B cell (primary cell): ENCODE data around the gene TTLL11. TPM values are rescaled to one million over a fixed set of nuclear protein-coding genes. Genes with fewer than 3 reads are reported as not detected.

Experiments used
- ATAC-seq: fragments of 200-7000 bp; cut with Tn5 transposase; one replicate; pipeline ENCODE4 v1.10.0; 2021; ENCODE audit warnings: low read depth, mild to moderate bottlenecking, moderate number of reproducible peaks, moderate library complexity
- CTCF ChIA-PET: fragments of 350-600 bp; sonication (Branson Sonifier 250); formaldehyde crosslinking; loops from one replicate; lab custom pipeline; 2021; ENCODE audit warnings: antibody characterized with exemption, inconsistent platforms; lab: Charles Lee
- POLR2A ChIA-PET: fragments of 350-600 bp; sonication (Branson Sonifier 250); formaldehyde crosslinking; loops from one replicate; lab custom pipeline; 2021; ENCODE audit warnings: antibody characterized with exemption; lab: Charles Lee
- DNase-seq: peaks from one replicate; pipeline ENCODE4 v3.0.0; 2013
- H2AFZ ChIP-seq: 2 replicates; pipeline ENCODE4 v1.6.1; 2012; ENCODE audit warnings: mild to moderate bottlenecking, low read depth, low read length; ENCODE audit not compliant: insufficient read depth, poor library complexity, severe bottlenecking
- H3K27ac ChIP-seq, 2 donors: 1 replicate in 1 of 2; 2 replicates in 1 of 2; pipeline ENCODE4 v1.5.1; 2012 to 2013; ENCODE audit warnings: low read length in 2 of 2, mild to moderate bottlenecking in 2 of 2, moderate library complexity in 1 of 2
- H3K27me3 ChIP-seq, 4 experiments: fragments of 200-600 bp in 1 of 4; sonication (generic) in 1 of 4; replicated peaks in 1 of 4; 1 replicate in 2 of 4; 2 replicates in 2 of 4; pipeline versions ENCODE4 v1.6.1 to v1.7.0; 2013 to 2016; ENCODE audit warnings: low read length in 3 of 4, mild to moderate bottlenecking in 2 of 4, mixed read lengths in 1 of 4, moderate library complexity in 1 of 4; ENCODE audit not compliant: insufficient read depth in 4 of 4, control insufficient read depth in 3 of 4; ENCODE audit errors: control extremely low read depth in 1 of 4
- H3K36me3 ChIP-seq, 2 experiments: replicated peaks in 1 of 2; 1 replicate in 1 of 2; 2 replicates in 1 of 2; pipeline versions ENCODE4 v1.6.1 to v1.7.1; 2013; ENCODE audit warnings: low read length in 1 of 2; ENCODE audit not compliant: insufficient read depth in 2 of 2, control insufficient read depth in 1 of 2; ENCODE audit errors: control extremely low read depth in 1 of 2, extremely low read depth in 1 of 2
- H3K4me1 ChIP-seq, 2 donors: fragments of 200-600 bp in 1 of 2; sonication (generic) in 1 of 2; 1 replicate in 1 of 2; 2 replicates in 1 of 2; pipeline versions ENCODE4 v1.5.1 to v1.6.1; 2013 to 2017; ENCODE audit warnings: low read length in 2 of 2; ENCODE audit not compliant: control insufficient read depth in 2 of 2, insufficient read depth in 2 of 2
- H3K4me2 ChIP-seq: replicated peaks from 2 replicates; pipeline ENCODE3; 2012; ENCODE audit warnings: mild to moderate bottlenecking, low read depth, low read length; ENCODE audit not compliant: poor library complexity, severe bottlenecking
- H3K4me3 ChIP-seq, 5 experiments: fragments of 200-600 bp in 1 of 5; sonication (generic) in 1 of 5; 1 replicate in 3 of 5; 2 replicates in 2 of 5; pipeline versions ENCODE4 v1.5.1 to v1.7.0; 2011 to 2016; ENCODE audit warnings: low read length in 4 of 5, mild to moderate bottlenecking in 4 of 5, low read depth in 2 of 5, control low read depth in 1 of 5, moderate library complexity in 1 of 5; ENCODE audit not compliant: insufficient read depth in 1 of 5; ENCODE audit errors: control extremely low read depth in 1 of 5, extremely low read depth in 1 of 5
- H3K79me2 ChIP-seq: fragments of 200-600 bp; sonication (generic); one replicate; pipeline ENCODE4 v1.6.0; 2016; ENCODE audit warnings: low read length; ENCODE audit not compliant: control insufficient read depth, insufficient read depth
- H3K9ac ChIP-seq: fragments of 200-600 bp; sonication (generic); 2 replicates; pipeline ENCODE4 v1.6.1; 2017; ENCODE audit warnings: mild to moderate bottlenecking, low read length, moderate library complexity
- H3K9me3 ChIP-seq, 3 donors: one replicate each; pipeline versions ENCODE4 v1.6.1 to v1.7.1; 2013; ENCODE audit warnings: low read length in 2 of 3; ENCODE audit not compliant: control insufficient read depth in 2 of 3, insufficient read depth in 1 of 3; ENCODE audit errors: control extremely low read depth in 1 of 3
- H4K20me1 ChIP-seq: 2 replicates; pipeline ENCODE4 v1.6.0; 2012; ENCODE audit warnings: mild to moderate bottlenecking, low read length; ENCODE audit not compliant: insufficient read depth, control insufficient read depth, poor library complexity, severe bottlenecking
- H3K27ac Mint-ChIP-seq: one replicate; pipeline ENCODE4 v1.8.0; 2021; ENCODE audit warnings: mixed read lengths
- H3K27me3 Mint-ChIP-seq: one replicate; pipeline ENCODE4 v1.8.0; 2021; ENCODE audit warnings: mixed read lengths
- H3K4me1 Mint-ChIP-seq: one replicate; pipeline ENCODE4 v1.8.0; 2021; ENCODE audit warnings: mixed read lengths
- H3K4me3 Mint-ChIP-seq: one replicate; pipeline ENCODE4 v1.8.0; 2021; ENCODE audit warnings: mixed read lengths
- H3K9me3 Mint-ChIP-seq: one replicate; pipeline ENCODE4 v1.8.0; 2022; ENCODE audit warnings: mixed read lengths; ENCODE audit not compliant: insufficient read depth
- CTCF ChIP-seq: fragments of 200-600 bp; IDR thresholded peaks from one replicate; pipeline ENCODE4 v1.8.0; 2022; ENCODE audit warnings: antibody characterized with exemption, mild to moderate bottlenecking
- EZH2 ChIP-seq: IDR thresholded peaks from 2 replicates; pipeline ENCODE4 v1.6.1; 2012; ENCODE audit warnings: borderline replicate concordance, low read depth, mild to moderate bottlenecking, moderate library complexity, low read length; ENCODE audit not compliant: insufficient read depth, poor library complexity, severe bottlenecking
- WGBS: methylation state at CpG from one replicate; pipeline ENCODE4 v1.1.5; 2013; ENCODE audit warnings: missing lambda C conversion rate; ENCODE audit not compliant: insufficient coverage; 5-methylcytosine and 5-hydroxymethylcytosine counted together
- intact Hi-C: fragments of 100-400 bp; cut with micrococcal nuclease; formaldehyde crosslinking; loops from one replicate; pipeline ENCODE4 v1.10.0; 2022
- polyA plus RNA-seq: library from polyadenylated mRNA; depleted of rRNA; stranded (reverse); fragments of >200 nt; gene quantifications from 2 replicates; pipeline ENCODE4 v1.2.3, GENCODE V29; 2012
- total RNA-seq, 2 donors: library from RNA; stranded (reverse); fragments of 120-200 nt in 1 of 2; gene quantifications; 1 replicate in 1 of 2; 2 replicates in 1 of 2; pipeline versions ENCODE4 v1.2.3 to v1.2.4, GENCODE V29; 2013 to 2022

Gene TTLL11
- total and polyA plus RNA-seq, 2 donors (not counting 1 experiment from before 2014, with no cell fraction given), result 3.6 to 3.8 TPM

- H3K9me3 ChIP-seq, result no peaks in the 10 kb centered on the region
- no peak for ATAC-seq
- no peaks in the 10 kb centered on the region for H3K27me3 ChIP-seq
- intact Hi-C loops, result no loop called here
- Mint-ChIP-seq H3K4me1 (no peaks in the 10 kb centered on the region), H3K4me3 (no peak overlapping the region), H3K27ac (no peak overlapping the region), H3K27me3 (no peaks in the 10 kb centered on the region), H3K9me3 (no peaks in the 10 kb centered on the region)
- H4K20me1 ChIP-seq, result no peaks in the 10 kb centered on the region
- no peak overlapping the region for H3K9ac ChIP-seq
- TF ChIP-seq CTCF, result no peak
- TF ChIP-seq EZH2, result no peak
- H3K4me3 ChIP-seq, result no peak overlapping the region
- ChIA-PET CTCF (no interaction called here), POLR2A (no interaction called here)
- H3K36me3 ChIP-seq, result no peaks in the 10 kb centered on the region
- no peaks in the 10 kb centered on the region for H3K79me2 ChIP-seq
- WGBS, result no CpG with 5 or more reads among the region's 1 CpG
- no peaks in the 10 kb centered on the region for H3K4me1 ChIP-seq
- no peak overlapping the region for H3K27ac ChIP-seq
- H2AFZ ChIP-seq, result no peak overlapping the region
- no peak for DNase-seq
- no peak overlapping the region for H3K4me2 ChIP-seq
These were observed 87.5 kb downstream of the TTLL11 start for GRCh38 chr9:122005597-122005996.

- TF ChIP-seq CTCF, result no peak
- no peak for TF ChIP-seq EZH2
- no peaks in the 10 kb centered on the region for H3K79me2 ChIP-seq
- intact Hi-C loops, result no loop called here
- no peaks in the 10 kb centered on the region for H3K27me3 ChIP-seq
- no peaks in the 10 kb centered on the region for H3K4me1 ChIP-seq
- no peak overlapping the region for H3K4me3 Mint-ChIP-seq
- no peaks in the 10 kb centered on the region for H3K4me1 Mint-ChIP-seq
- ChIA-PET POLR2A (no interaction called here), CTCF (interaction anchor here (2.0 kb wide), 1 partner anchor 270 kb away, joined by 4 read pairs; no protein-coding TSS in a partner anchor)
- ATAC-seq (no peak), DNase-seq (no peak)
- no peak overlapping the region for H3K9ac ChIP-seq
- H3K36me3 ChIP-seq, result no peaks in the 10 kb centered on the region
- no peak overlapping the region for H2AFZ ChIP-seq
- H3K27ac ChIP-seq, result no peak overlapping the region
- H3K9me3 ChIP-seq, result no peaks in the 10 kb centered on the region
- H3K27me3 Mint-ChIP-seq, result no peaks in the 10 kb centered on the region
- 100% methylated on average over 6 of the region's 6 CpGs for WGBS
- H3K27ac Mint-ChIP-seq, result no peak overlapping the region
- no peaks in the 10 kb centered on the region for H4K20me1 ChIP-seq
- no peak overlapping the region for H3K4me3 ChIP-seq
- no peaks in the 10 kb centered on the region for H3K9me3 Mint-ChIP-seq
- no peak overlapping the region for H3K4me2 ChIP-seq
These were observed 88.5 kb downstream of the TTLL11 start for GRCh38 chr9:122004589-122004988.
